Tibial nerve (tissue), 4 donors: Measurements from ENCODE around the gene TJP2.

ENCODE experiments used
- EP300 ChIP-seq, 2 donors: sonication (generic); formaldehyde crosslinking; IDR thresholded peaks; one replicate each; pipeline ENCODE4 v1.6.1; 2017; ENCODE audit warnings: antibody characterized with exemption in 2 of 2, mild to moderate bottlenecking in 1 of 2
- TF ChIP-seq, protein P1 (sequence below), 5 experiments: fragments of 200-600 bp in 3 of 5; fragments of 450-650 bp in 2 of 5; sonication (generic) in 3 of 5; IDR thresholded peaks; one replicate each; pipeline ENCODE4 v1.5.1; 2016 to 2019; ENCODE audit warnings: antibody characterized with exemption in 5 of 5, mild to moderate bottlenecking in 3 of 5, moderate library complexity in 2 of 5

DNA sequence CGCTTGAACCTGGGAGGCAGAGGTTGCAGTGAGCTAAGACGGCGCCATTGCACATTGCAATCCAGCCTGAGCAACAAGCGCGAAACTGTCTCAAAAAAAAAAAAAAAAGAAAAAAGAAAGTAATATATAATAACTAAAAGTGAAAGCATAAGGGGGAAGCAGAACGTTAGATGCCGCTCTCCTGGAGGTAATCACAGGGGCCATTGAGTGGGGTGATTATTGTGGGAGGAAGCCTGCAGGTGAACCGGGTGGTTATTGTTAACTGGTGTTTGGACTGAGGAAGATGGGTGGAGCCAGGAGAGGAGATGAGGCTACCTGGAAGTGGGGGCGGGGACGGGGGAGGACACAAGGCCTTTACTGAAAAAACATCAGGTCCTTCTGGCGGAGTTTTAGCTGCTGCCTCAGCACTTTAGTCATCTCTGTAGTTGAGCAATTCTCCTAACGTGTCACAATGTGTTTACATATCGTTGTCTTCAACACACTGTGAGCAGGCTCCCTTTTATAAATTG is 5.3 kb upstream of the TJP2 start:
- TF ChIP-seq, protein P1, sequence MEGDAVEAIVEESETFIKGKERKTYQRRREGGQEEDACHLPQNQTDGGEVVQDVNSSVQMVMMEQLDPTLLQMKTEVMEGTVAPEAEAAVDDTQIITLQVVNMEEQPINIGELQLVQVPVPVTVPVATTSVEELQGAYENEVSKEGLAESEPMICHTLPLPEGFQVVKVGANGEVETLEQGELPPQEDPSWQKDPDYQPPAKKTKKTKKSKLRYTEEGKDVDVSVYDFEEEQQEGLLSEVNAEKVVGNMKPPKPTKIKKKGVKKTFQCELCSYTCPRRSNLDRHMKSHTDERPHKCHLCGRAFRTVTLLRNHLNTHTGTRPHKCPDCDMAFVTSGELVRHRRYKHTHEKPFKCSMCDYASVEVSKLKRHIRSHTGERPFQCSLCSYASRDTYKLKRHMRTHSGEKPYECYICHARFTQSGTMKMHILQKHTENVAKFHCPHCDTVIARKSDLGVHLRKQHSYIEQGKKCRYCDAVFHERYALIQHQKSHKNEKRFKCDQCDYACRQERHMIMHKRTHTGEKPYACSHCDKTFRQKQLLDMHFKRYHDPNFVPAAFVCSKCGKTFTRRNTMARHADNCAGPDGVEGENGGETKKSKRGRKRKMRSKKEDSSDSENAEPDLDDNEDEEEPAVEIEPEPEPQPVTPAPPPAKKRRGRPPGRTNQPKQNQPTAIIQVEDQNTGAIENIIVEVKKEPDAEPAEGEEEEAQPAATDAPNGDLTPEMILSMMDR (IDR thresholded peaks at IDR 0.05) = no peak
- TF ChIP-seq EP300 (IDR thresholded peaks at IDR 0.05) = no peak
